ENCODE results near the gene CCDC192.

GRCh38 chr5:127805448-127805847, 102.3 kb downstream of the CCDC192 start:
- TF ChIP-seq MTA3 (IDR thresholded peaks at IDR 0.05; ENCODE audit: borderline replicate concordance, low read length) = no peak
- TF ChIP-seq FOXM1 (IDR thresholded peaks at IDR 0.05; ENCODE audit: low read depth, low read length) = no peak
- TF ChIP-seq CTCF (IDR thresholded peaks at IDR 0.05 in 2 of 3, conservative IDR thresholded peaks at IDR 0.05 in 1 of 3; ENCODE audit: control insufficient read depth in 2 of 3, extremely low read depth in 1 of 3, insufficient read depth in 1 of 3, low read depth in 3 of 3, low read length in 3 of 3) = no peak
- no peak for TF ChIP-seq CEBPB (IDR thresholded peaks at IDR 0.05; ENCODE audit: borderline replicate concordance in 1 of 2, low read depth in 2 of 2, low read length in 2 of 2)
- TF ChIP-seq YY1 (IDR thresholded peaks at IDR 0.05; ENCODE audit: low read depth, low read length) = no peak
- TF ChIP-seq MEF2A (IDR thresholded peaks at IDR 0.05; ENCODE audit: insufficient read depth, low read depth, low read length) = no peak
- no peak for TF ChIP-seq E2F8 (IDR thresholded peaks at IDR 0.05; ENCODE audit: low read depth, partially characterized antibody)

Data from GM12878 (cell line).